ENCODE measurements around the gene PKNOX2. TPM values are rescaled to one million over a fixed set of nuclear protein-coding genes. Genes with fewer than 3 reads are reported as not detected.

Gene PKNOX2
- total RNA-seq, 1 experiment from 2014 or later, result 3.7 TPM

DNA sequence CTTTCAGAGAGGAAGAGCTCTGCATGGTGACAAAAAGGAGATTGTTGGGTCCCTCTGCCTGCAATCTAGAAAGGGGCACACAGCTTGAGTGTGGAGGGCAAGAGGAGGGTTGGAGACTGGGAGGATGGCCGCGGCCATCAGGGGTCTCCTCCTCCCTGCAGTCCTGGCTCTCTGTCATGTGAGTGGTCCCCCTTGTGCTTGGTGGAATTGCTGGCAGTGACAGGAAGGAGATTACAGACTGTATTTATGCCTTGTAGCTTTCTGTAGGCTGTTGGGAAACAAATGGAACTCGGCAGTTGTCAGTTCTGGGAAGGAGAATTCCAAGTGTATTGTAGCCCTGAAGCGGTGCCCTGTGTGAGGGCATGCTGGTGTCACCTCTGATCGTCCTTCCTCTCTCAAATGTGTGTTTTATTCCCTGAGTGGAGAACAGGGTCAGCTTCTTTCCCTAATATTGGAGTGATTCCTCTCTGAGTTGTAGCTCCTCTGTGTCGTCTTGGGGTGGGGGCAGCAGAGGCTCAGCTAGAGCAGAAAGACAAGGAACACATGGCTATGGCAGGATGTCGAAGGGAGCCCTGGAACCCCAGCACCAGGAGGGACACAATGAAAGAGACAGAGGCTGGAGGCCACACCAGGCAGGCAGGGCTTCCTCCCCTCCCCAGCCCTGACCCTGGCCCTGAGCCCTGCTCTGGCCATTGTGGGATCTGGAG is 163.1 kb downstream of the PKNOX2 start:
- ChIA-PET POLR2A (no interaction called here), CTCF (interaction anchor here (0.6 to 6.3 kb wide), 7 partner anchors 15 to 236 kb away, joined by 3 to 37 read pairs (median 4); no protein-coding TSS in a partner anchor)
- no peak for DNase-seq (ENCODE audit: low spot score)
- TF ChIP-seq GRHL2 (CRISPR knock-in tag; IDR thresholded peaks at IDR 0.05; ENCODE audit: insufficient replicate concordance, severe bottlenecking) (no peak), ZNF121 (CRISPR knock-in tag; IDR thresholded peaks at IDR 0.05) (no peak), ZNF263 (CRISPR knock-in tag; IDR thresholded peaks at IDR 0.05; ENCODE audit: low read depth) (no peak), NFE2L1 (CRISPR knock-in tag; IDR thresholded peaks at IDR 0.05) (no peak), NFYB (CRISPR knock-in tag; conservative IDR thresholded peaks at IDR 0.05; ENCODE audit: low read depth) (no peak), GTF2I (CRISPR knock-in tag; conservative IDR thresholded peaks at IDR 0.05) (no peak), ZNF138 (CRISPR knock-in tag; conservative IDR thresholded peaks at IDR 0.05) (no peak), ELF4 (CRISPR knock-in tag; IDR thresholded peaks at IDR 0.05; ENCODE audit: low read depth) (no peak)
- TF ChIP-seq, protein P1, sequence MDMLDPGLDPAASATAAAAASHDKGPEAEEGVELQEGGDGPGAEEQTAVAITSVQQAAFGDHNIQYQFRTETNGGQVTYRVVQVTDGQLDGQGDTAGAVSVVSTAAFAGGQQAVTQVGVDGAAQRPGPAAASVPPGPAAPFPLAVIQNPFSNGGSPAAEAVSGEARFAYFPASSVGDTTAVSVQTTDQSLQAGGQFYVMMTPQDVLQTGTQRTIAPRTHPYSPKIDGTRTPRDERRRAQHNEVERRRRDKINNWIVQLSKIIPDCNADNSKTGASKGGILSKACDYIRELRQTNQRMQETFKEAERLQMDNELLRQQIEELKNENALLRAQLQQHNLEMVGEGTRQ (CRISPR knock-in tag; IDR thresholded peaks at IDR 0.05), result no peak
- TF ChIP-seq, protein P2, sequence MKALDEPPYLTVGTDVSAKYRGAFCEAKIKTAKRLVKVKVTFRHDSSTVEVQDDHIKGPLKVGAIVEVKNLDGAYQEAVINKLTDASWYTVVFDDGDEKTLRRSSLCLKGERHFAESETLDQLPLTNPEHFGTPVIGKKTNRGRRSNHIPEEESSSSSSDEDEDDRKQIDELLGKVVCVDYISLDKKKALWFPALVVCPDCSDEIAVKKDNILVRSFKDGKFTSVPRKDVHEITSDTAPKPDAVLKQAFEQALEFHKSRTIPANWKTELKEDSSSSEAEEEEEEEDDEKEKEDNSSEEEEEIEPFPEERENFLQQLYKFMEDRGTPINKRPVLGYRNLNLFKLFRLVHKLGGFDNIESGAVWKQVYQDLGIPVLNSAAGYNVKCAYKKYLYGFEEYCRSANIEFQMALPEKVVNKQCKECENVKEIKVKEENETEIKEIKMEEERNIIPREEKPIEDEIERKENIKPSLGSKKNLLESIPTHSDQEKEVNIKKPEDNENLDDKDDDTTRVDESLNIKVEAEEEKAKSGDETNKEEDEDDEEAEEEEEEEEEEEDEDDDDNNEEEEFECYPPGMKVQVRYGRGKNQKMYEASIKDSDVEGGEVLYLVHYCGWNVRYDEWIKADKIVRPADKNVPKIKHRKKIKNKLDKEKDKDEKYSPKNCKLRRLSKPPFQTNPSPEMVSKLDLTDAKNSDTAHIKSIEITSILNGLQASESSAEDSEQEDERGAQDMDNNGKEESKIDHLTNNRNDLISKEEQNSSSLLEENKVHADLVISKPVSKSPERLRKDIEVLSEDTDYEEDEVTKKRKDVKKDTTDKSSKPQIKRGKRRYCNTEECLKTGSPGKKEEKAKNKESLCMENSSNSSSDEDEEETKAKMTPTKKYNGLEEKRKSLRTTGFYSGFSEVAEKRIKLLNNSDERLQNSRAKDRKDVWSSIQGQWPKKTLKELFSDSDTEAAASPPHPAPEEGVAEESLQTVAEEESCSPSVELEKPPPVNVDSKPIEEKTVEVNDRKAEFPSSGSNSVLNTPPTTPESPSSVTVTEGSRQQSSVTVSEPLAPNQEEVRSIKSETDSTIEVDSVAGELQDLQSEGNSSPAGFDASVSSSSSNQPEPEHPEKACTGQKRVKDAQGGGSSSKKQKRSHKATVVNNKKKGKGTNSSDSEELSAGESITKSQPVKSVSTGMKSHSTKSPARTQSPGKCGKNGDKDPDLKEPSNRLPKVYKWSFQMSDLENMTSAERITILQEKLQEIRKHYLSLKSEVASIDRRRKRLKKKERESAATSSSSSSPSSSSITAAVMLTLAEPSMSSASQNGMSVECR (CRISPR knock-in tag; IDR thresholded peaks at IDR 0.05; ENCODE audit: borderline replicate concordance), result no peak
- peaks cover 4% of the 10 kb centered on the region; the same call in 1 of the 2 replicates for H3K27me3 Mint-ChIP-seq (ENCODE audit: low read depth)
- peaks cover 25% of the 10 kb centered on the region for H3K4me1 Mint-ChIP-seq
- H3K9me3 Mint-ChIP-seq, result no peaks in the 10 kb centered on the region
- H3K36me3 Mint-ChIP-seq, result no peaks in the 10 kb centered on the region
- H3K27ac Mint-ChIP-seq, result peak overlapping the region; percentile 16; the same call in 1 of the 2 replicates
- ATAC-seq, result no peak
- H3K4me3 Mint-ChIP-seq, result no peak overlapping the region

DNA sequence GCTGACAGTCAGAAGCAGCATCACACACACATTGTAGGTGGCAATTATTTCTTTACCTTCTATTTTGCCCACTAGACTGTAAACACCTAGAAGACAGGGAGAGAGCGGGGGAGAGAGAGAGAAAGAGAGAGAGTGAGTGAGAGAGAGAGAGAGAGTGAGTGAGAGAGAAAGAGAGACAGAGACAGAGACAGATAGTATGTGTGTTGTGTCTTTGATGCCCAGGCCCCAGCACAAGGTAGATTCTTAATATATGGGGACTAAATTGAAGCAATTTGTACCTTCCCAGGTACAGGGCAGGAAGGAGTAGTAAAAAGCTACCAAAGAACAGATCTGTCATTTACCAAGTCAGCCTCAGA is 163.7 kb downstream of the PKNOX2 start:
- Mint-ChIP-seq H3K27ac (peak overlapping the region; percentile 16; the same call in 1 of the 2 replicates), H3K36me3 (no peaks in the 10 kb centered on the region), H3K27me3 (ENCODE audit: low read depth) (peaks cover 4% of the 10 kb centered on the region; the same call in 1 of the 2 replicates), H3K4me3 (no peak overlapping the region), H3K9me3 (no peaks in the 10 kb centered on the region), H3K4me1 (peaks cover 25% of the 10 kb centered on the region)
- POLR2A ChIA-PET, result no interaction called here
- no peak for TF ChIP-seq NR3C1 (CRISPR knock-in tag; conservative IDR thresholded peaks at IDR 0.05; ENCODE audit: low read depth)
- TF ChIP-seq NR1H2 (CRISPR knock-in tag; IDR thresholded peaks at IDR 0.05), result no peak
- TF ChIP-seq FOXP1 (CRISPR knock-in tag; IDR thresholded peaks at IDR 0.05; ENCODE audit: borderline replicate concordance), result no peak
- ATAC-seq, result no peak
- no peak for DNase-seq (ENCODE audit: low spot score)
- CTCF ChIA-PET, result interaction anchor here (0.6 to 6.3 kb wide), 5 partner anchors 14 to 204 kb away, joined by 3 to 37 read pairs (median 4); no protein-coding TSS in a partner anchor

DNA sequence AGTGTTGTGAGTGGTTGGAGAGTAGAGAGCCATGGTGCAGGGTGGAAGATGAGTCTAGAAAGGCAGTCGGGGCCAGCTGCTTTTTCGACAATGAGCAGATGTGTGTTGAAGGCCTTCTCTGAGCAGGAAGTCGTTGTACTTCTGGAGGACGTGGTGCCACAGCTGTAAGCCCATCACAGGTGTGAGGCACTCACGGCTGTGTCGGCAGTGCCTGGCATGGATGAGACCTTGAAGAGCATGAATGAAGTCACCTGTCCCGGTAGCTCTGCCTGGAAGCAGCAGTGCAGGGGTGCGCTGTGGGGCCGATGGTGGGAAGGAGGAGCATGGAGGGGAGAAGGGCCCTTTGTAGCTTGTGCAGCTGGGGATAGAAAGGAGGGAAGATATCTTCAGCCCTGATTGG is 165.2 kb downstream of the PKNOX2 start:
- ATAC-seq, result no peak; the same call in 1 of the 2 replicates
- Mint-ChIP-seq H3K9me3 (no peaks in the 10 kb centered on the region), H3K27ac (no peak overlapping the region)
- TF ChIP-seq NR2C2 (CRISPR knock-in tag; IDR thresholded peaks at IDR 0.05) (no peak), CBFB (CRISPR knock-in tag; IDR thresholded peaks at IDR 0.05; ENCODE audit: low read depth) (no peak), RORB (CRISPR knock-in tag; IDR thresholded peaks at IDR 0.05) (no peak), PRRX2 (CRISPR knock-in tag; IDR thresholded peaks at IDR 0.05) (no peak), FOXJ3 (CRISPR knock-in tag; IDR thresholded peaks at IDR 0.05; ENCODE audit: borderline replicate concordance) (no peak), ZNF423 (CRISPR knock-in tag; IDR thresholded peaks at IDR 0.05) (no peak), NFATC4 (CRISPR knock-in tag; IDR thresholded peaks at IDR 0.05) (no peak), NR1H2 (CRISPR knock-in tag; IDR thresholded peaks at IDR 0.05) (no peak), NR3C1 (CRISPR knock-in tag; conservative IDR thresholded peaks at IDR 0.05; ENCODE audit: low read depth) (no peak), GABPB1 (CRISPR knock-in tag; IDR thresholded peaks at IDR 0.05) (no peak)
- TF ChIP-seq, protein P3, sequence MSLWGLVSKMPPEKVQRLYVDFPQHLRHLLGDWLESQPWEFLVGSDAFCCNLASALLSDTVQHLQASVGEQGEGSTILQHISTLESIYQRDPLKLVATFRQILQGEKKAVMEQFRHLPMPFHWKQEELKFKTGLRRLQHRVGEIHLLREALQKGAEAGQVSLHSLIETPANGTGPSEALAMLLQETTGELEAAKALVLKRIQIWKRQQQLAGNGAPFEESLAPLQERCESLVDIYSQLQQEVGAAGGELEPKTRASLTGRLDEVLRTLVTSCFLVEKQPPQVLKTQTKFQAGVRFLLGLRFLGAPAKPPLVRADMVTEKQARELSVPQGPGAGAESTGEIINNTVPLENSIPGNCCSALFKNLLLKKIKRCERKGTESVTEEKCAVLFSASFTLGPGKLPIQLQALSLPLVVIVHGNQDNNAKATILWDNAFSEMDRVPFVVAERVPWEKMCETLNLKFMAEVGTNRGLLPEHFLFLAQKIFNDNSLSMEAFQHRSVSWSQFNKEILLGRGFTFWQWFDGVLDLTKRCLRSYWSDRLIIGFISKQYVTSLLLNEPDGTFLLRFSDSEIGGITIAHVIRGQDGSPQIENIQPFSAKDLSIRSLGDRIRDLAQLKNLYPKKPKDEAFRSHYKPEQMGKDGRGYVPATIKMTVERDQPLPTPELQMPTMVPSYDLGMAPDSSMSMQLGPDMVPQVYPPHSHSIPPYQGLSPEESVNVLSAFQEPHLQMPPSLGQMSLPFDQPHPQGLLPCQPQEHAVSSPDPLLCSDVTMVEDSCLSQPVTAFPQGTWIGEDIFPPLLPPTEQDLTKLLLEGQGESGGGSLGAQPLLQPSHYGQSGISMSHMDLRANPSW (CRISPR knock-in tag; conservative IDR thresholded peaks at IDR 0.05; ENCODE audit: low read depth), result no peak
- TF ChIP-seq, protein P4, sequence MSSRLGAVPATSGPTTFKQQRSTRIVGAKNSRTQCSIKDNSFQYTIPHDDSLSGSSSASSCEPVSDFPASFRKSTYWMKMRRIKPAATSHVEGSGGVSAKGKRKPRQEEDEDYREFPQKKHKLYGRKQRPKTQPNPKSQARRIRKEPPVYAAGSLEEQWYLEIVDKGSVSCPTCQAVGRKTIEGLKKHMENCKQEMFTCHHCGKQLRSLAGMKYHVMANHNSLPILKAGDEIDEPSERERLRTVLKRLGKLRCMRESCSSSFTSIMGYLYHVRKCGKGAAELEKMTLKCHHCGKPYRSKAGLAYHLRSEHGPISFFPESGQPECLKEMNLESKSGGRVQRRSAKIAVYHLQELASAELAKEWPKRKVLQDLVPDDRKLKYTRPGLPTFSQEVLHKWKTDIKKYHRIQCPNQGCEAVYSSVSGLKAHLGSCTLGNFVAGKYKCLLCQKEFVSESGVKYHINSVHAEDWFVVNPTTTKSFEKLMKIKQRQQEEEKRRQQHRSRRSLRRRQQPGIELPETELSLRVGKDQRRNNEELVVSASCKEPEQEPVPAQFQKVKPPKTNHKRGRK (CRISPR knock-in tag; IDR thresholded peaks at IDR 0.05; ENCODE audit: borderline replicate concordance), result no peak

More for the DNA sequence above, 165.2 kb downstream of the PKNOX2 start:
- Mint-ChIP-seq H3K36me3 (no peaks in the 10 kb centered on the region), H3K27me3 (ENCODE audit: low read depth) (peaks cover 4% of the 10 kb centered on the region; the same call in 1 of the 2 replicates), H3K4me1 (peaks cover 25% of the 10 kb centered on the region), H3K4me3 (no peak overlapping the region)
- no peak for DNase-seq (ENCODE audit: low spot score)
- CTCF ChIA-PET, result interaction anchor here (0.9 to 3.1 kb wide), 10 partner anchors 12 to 239 kb away, joined by 3 to 21 read pairs (median 4); no protein-coding TSS in a partner anchor
- POLR2A ChIA-PET, result no interaction called here

All from WTC11 (cell line).